ENCODE measurements around the gene TCF21.

Gene TCF21

GRCh38 chr6:133889557-133890403 is 867 bp downstream of the TCF21 start:
- DNase-seq (ENCODE audit: low read depth in 3 of 3): no peak

- DNase-seq (ENCODE audit: low read depth in 3 of 3): no peak
These were observed 1.8 kb downstream of the TCF21 start for GRCh38 chr6:133890711-133891148.

- no peak for DNase-seq (ENCODE audit: low read depth in 3 of 3)
These were observed 2.4 kb downstream of the TCF21 start for GRCh38 chr6:133891149-133891926.

GRCh38 chr6:133891927-133892812 is 3.3 kb downstream of the TCF21 start:
- no peak for DNase-seq (ENCODE audit: low read depth in 3 of 3)

- DNase-seq (ENCODE audit: low read depth in 3 of 3): no peak
These were observed 4.1 kb downstream of the TCF21 start for GRCh38 chr6:133892813-133893691.

- no peak for DNase-seq (ENCODE audit: low read depth in 3 of 3)
These were observed 5.0 kb downstream of the TCF21 start for GRCh38 chr6:133893946-133894345.

- DNase-seq (ENCODE audit: low read depth in 3 of 3): no peak
These were observed 5.5 kb downstream of the TCF21 start for GRCh38 chr6:133894369-133894768.

- no peak for DNase-seq (ENCODE audit: low read depth in 3 of 3)
These were observed 6.0 kb downstream of the TCF21 start for GRCh38 chr6:133894795-133895358.

- no peak for DNase-seq (ENCODE audit: low read depth in 3 of 3)
These were observed 6.8 kb downstream of the TCF21 start for GRCh38 chr6:133895573-133896343.

GRCh38 chr6:133896344-133896721 is 7.4 kb downstream of the TCF21 start:
- DNase-seq (ENCODE audit: low read depth in 3 of 3): no peak

- DNase-seq (ENCODE audit: low read depth in 3 of 3): no peak
These were observed 9.3 kb downstream of the TCF21 start for GRCh38 chr6:133898263-133898662.

- DNase-seq (ENCODE audit: low read depth in 3 of 3): no peak
These were observed 10.6 kb downstream of the TCF21 start for GRCh38 chr6:133899556-133899955.

GRCh38 chr6:133903855-133904254 is 14.9 kb downstream of the TCF21 start:
- DNase-seq (ENCODE audit: low read depth in 3 of 3): no peak

- no peak for DNase-seq (ENCODE audit: low read depth in 3 of 3)
These were observed 17.1 kb downstream of the TCF21 start for GRCh38 chr6:133906050-133906449.

- peak; percentile 54 to 78 (median 64) for DNase-seq (ENCODE audit: low read depth in 3 of 3)
These were observed 27.8 kb downstream of the TCF21 start for GRCh38 chr6:133916650-133917151.

GRCh38 chr6:133917781-133918180 is 28.9 kb downstream of the TCF21 start:
- no peak for DNase-seq (ENCODE audit: low read depth in 3 of 3)

- DNase-seq (ENCODE audit: low read depth in 3 of 3): no peak
These were observed 29.5 kb downstream of the TCF21 start for GRCh38 chr6:133918208-133918930.

- no peak for DNase-seq (ENCODE audit: low read depth in 3 of 3)
These were observed 30.4 kb downstream of the TCF21 start for GRCh38 chr6:133919362-133919761.
